NCI-H2227 treated with DMSO at 0.1 percent for 48 hours (cell line): ENCODE measurements around the gene SYN1.
"Not testable (repeated sequence)": the region's sequence is repeated elsewhere in the genome, so short reads cannot be mapped to it uniquely, and the experiment has no call there.

Experiments
- DNase-seq: peaks from one replicate; lab custom pipeline; 2025; lab: John Stamatoyannopoulos, UW

SYN1 gene

DNA sequence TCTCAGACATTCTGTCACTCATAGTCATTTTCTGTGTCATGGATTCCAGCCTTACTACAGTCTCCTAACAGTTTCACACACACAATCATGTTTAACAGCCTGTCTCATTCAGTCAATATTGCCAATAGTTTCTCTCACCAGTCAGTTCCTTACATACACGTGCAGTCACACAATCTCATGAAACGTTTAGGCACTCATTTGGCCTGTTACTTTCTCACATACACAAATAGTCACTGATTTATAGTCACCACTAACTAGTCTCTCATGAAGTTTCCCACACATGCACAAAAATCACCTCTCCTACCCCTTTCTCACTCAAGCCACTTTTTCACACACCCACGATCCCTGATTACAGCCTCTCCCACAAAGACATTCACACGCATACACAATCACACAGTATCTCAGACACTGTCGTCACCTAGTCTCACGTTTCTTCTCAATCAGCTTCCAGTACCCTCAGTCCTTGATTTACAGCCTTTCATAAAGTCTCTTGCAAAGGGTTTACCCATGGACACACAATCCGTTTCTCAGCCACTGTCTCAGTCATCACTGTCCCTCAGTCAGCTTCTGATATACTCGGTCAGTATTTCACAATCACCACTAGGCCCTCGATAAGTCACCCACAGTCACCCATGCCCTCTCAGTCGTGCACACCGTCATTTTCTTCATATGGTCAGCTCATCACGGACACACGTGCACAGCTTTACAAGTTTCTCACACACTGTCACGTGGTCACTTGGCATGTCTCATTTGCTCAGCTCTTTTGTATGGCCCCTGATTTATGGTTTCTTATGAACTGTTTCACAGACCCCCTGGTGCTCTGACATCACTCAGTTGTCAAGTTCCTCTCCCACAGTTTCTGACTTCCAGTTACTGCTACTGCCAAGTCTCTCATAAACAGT, 14.3 kb upstream of the SYN1 start:
- DNase-seq: no peak

DNA sequence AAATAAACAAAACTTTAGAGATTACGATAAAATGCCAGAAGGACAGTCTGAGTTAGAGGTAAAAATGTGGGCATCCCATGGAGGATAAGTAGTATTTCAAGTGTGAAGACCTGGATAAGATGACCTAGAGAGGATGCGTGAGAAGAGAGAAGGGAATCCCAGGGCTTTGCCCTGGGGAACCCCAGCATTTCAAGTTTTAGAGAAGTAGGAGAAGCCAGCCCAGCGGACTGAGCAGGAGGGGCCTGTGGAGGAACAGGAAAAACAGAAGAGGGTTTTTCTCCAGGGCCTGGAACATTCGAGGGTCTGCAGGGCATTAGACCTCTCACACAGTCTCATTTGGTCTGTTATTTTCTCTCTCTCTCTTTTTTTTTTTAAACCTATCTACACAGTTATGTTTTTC, 13.0 kb upstream of the SYN1 start:
- DNase-seq: no peak

DNA sequence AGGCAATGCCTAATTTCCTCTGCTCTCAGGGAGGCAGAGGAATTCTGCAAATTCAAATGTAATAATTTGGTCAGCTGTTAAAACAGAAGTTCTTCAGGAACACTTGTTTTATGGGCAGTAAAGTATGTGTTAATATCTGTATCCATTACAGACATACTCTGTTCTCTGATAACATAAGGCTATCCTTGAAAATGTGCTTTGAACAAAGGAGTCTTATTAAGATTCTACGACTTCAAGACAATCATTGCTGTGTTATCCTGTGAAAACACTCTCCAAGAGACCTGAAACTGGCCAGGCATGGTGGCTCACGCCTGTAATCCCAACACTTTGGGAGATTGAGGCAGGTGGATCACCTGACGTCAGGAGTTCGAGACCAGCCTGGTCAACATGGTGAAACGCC, 12.0 kb upstream of the SYN1 start:
- no peak for DNase-seq

DNA sequence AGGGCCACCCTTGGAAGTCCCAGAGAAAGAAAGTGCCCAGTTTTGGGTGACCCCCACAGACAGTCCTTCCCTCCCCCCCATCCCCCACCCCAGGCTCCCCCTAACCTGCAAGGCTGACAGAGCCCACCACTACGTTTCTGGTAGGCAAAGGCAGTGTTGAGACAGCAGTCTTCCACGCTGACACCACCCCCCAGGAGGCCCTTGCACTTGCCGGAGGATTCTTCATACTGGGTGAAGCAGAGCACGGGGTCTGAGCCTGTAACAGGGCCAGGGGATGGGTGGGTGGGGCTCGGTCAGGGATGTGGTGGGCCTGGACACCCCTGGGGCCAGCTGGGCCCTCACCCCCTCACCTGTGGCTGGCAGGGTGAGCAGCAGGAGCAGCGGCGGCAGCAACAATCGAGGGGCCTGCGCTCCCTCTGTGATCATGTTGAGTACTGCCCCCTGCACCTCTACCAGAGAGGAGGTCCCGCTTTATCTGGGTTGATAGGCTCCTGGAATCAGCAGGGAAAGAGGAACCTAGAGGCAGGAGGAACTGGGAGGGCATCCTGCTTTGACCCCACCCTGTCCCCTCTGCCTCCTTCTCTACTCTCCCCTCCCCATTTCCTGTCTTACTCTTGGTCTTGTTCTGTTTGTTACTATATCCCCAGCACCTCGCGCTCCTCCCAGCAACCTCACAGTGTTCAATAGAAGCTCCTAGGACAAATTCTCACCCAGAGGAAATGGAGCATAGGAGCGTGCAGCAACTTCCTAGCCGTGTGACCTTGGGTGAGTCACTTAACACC, 10.0 kb upstream of the SYN1 start, which contains the start of gene CFP:
TSS of gene CFP (minus strand) at position 512 of the 782 bp plus-strand sequence. CDS start at position 426, 86 bp downstream.
- no peak for DNase-seq

- DNase-seq: no peak
These were observed 9.3 kb upstream of the SYN1 start for GRCh38 chrX:47628982-47629381.

- no peak for DNase-seq
These were observed 5.7 kb upstream of the SYN1 start for GRCh38 chrX:47625365-47625764.

DNA sequence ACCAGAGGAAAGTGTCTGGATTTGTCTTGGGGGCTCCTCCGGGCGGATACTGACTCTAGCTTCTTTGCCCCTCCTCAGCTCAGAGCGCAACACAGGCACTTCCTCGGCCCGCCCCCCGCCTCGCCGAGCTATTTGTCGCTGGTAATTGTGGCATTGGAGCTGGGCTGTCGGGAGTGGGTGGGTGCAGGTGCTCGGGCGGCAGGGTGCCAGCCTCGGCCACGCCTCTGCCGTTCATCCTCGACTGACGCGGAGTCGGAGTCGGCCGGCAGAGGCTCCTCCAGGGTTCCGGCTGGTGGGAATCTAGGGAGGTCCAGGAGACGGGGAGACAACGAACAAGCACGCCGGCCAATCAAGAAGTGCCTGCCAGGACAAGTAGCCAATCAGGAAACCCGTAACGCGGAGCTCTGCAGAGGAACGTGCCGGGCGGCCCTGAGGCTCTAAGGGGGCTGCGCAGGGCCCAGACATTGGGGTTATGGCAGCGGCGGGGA, 3.9 kb upstream of the SYN1 start:
- peak; percentile 95 for DNase-seq

DNA sequence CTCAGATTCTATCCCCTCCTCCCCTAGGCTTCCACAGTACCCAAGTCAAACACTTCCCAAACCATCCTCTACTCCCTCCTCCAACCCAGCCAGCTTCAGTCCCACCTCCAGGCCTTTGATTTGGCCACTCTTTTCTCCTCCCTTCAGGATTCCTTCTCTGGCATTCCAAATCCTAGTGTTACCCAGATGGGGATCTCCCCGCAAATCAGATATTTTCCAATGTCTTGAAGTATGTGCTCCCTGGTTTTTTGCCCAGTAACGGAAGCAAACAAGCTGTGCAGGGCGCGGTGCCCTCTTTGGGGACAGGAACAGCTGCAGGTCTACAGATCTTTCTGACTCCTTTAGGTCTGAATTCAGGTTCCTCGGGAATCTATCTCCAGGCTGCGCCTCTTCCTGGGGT, 2.2 kb upstream of the SYN1 start:
- no peak for DNase-seq

- peak; percentile 52 for DNase-seq
These were observed 637 bp upstream of the SYN1 start for GRCh38 chrX:47620303-47620685.

- no peak for DNase-seq
These were observed 653 bp downstream of the SYN1 start for GRCh38 chrX:47618923-47619485.

GRCh38 chrX:47614618-47615017, 5.0 kb downstream of the SYN1 start:
- no peak for DNase-seq

GRCh38 chrX:47613082-47613481, 6.6 kb downstream of the SYN1 start:
- no peak for DNase-seq

DNA sequence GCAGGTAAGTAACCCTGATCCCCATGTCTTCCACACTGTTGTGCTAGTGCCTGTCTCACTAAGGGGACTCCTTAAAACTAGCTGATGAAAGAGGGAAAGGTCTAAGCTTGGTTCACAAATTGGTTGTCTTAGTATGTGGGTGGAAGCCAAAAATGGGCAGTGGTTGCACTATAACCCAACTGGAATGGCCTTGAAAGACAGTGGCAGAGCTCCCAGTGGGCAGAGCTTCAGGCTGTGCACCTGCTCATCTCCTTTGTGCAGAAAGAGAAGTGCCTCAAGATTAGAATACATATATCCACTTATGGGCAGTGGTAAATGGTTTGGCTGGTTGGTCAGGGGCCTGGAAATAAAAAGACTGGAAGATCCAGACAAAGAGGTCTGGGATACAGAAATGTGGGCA, 7.2 kb downstream of the SYN1 start:
- DNase-seq: no peak

DNA sequence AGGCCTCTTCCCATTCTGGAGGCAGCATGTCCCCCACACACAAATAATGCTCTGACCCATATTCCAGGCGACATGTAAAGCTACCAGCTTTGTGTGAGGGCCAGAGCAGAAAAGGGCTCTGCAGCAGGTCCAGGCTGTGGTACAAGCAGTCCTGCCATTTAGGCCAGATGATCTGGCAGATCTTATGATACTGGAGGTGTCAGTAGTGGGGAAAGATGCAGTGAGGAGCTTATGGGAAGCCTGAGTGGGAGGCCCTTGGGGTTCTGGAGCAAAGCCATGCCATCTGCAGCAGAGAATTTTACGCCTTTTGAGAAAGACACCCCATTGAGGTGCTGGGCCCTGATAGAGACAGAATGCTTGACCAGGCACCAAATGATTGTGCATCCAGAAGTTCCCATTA, 7.7 kb downstream of the SYN1 start:
- DNase-seq: no peak

DNA sequence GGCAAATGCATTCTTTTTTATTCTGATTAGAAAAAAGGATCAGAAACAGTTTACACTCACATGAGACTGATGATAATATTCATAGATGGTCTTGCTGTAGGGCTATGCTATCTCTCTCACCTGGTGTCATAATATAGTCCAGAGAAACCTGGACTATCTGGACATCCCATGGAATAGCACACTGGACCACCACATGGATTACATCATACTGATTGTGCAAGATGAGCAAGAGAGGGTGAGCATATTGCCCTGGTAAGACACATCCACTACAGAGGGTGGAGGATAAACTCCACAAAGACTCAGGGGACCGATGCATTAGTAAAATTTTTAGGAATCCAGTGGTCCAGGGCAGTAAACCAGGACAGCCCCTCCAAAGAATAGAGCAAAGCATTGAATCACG, 8.2 kb downstream of the SYN1 start:
- DNase-seq: no peak

DNA sequence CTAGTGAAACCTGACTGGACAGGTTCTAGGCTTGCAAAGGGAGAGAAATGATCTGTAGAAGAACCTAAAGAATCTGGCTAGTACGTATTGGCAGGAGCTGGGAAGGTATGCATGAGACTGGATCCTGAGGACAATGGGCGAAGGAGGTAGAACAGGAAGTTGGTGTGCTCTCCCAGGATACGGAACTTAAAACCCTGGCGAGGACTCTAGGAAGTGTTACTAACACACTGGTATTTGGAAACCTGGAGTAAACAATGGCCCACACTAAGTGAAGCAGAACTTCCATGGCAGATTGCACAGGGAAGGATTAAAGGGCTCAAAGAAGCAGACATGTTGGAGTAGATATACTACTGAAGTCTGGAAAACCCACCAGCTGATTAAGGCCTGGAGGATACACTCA, 9.1 kb downstream of the SYN1 start:
- no peak for DNase-seq

DNA sequence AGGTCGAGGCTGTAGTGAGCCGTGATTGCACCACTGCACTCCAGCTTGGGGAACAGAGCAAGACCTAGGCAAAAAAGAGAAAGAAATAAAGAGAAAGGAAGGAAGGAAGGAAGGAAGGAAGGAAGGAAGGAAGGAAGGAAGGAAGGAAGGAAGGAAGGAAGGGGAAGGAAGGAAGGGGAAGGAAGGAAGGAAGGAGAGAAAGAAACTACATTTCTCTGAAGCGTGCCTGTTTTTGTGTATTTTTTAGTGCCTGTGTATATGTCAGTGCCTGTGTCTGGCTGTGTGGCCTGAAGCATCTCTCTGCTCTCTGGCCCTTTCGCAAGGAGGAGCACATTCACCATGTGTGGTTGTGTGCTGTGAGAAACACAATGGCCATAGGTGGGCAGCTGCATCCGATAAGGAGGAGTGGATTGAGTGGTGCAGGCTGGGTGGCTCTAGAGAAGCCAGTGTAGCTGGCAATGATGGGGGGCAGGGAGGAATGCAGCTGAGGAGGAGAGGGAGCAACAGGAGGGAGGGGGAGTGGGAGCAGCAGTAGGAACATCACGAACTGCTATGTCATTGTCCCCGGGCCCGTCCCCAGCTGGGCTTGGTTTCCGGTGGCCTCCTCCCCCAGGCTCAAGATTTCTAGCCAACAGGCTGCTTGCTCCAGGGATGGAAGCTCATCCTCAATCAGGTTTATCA, 11.4 kb downstream of the SYN1 start:
- peak; percentile 67 for DNase-seq

- DNase-seq: no peak
These were observed 12.6 kb downstream of the SYN1 start for GRCh38 chrX:47607091-47607490.

DNA sequence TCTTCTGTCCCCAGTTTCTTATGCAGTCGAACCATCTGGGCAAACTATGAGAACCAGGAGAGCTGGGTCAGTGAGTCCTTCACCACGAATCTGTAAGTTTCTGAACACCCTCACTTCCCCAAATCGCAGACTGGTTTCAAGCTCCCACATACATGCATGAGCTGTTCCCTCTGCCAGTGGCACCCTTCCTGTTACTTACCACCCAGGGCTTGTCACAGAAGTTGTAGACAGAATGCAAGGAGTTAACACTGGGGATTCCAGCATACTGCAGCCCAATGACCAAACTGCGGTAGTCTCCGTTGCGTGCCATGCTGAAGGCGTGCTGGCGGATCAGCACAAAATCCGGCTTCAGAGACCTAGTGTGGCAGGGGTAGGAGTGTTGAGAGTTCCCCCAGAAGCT, 14.6 kb downstream of the SYN1 start:
- no peak for DNase-seq

DNA sequence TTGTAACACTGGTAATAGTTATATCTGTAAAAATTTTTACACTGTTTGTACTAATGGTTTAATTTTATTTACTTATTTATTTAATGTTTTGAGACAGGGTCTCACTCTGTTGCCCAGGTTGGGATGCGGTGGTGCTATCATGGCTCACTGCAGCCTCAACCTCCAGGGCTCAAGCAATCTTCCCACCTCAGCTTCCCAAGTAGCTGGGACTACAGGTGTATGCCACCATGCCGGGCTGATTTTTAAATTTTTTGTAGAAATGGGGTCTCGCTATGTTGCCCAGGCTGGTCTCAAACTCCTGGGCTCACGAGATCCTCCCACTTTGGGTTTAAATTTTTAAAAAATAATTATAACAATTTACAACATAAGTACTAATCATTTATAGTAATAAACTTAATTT, 16.5 kb downstream of the SYN1 start:
- not testable (repeated sequence) for DNase-seq

- DNase-seq: no peak
These were observed 22.4 kb downstream of the SYN1 start for GRCh38 chrX:47597222-47597621.

DNA sequence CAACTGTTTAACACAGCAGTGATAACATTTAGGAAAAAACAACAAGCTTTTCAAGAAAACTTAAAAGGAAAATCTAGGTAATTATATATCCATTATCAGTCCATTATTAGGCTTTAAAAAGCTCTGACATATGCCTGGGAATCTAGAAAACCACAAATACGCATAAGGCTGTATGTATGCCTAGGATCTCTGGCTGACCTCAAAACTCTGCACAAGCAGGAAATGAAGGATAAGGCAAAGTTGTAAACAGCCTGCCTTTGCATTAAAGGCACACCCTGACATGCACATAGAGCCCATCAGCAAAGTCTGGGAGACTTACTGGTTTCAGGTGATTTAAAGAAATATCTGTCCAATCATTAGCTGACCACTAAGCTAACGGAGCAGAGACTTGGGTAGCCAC, 23.4 kb downstream of the SYN1 start:
- no peak for DNase-seq
